H4 (cell line): ENCODE data around the gene ARL2. TPM values are rescaled to one million over a fixed set of nuclear protein-coding genes. Genes with fewer than 3 reads are reported as not detected.
"Not testable (repeated sequence)": the region's sequence is repeated elsewhere in the genome, so short reads cannot be mapped to it uniquely, and the experiment has no call there.

Experiments used
- DNase-seq: peaks from one replicate; pipeline ENCODE4 v3.0.0-alpha.2; 2015; ENCODE audit warnings: low spot score
- total RNA-seq: library from RNA; depleted of rRNA; stranded (reverse); fragments of >200 nt; shearing (Covaris generic); gene quantifications from 2 replicates; pipeline ENCODE4 v1.2.3, GENCODE V29; 2014

ARL2 gene
- total RNA-seq, 1 experiment from 2014 or later = 271 TPM

DNA sequence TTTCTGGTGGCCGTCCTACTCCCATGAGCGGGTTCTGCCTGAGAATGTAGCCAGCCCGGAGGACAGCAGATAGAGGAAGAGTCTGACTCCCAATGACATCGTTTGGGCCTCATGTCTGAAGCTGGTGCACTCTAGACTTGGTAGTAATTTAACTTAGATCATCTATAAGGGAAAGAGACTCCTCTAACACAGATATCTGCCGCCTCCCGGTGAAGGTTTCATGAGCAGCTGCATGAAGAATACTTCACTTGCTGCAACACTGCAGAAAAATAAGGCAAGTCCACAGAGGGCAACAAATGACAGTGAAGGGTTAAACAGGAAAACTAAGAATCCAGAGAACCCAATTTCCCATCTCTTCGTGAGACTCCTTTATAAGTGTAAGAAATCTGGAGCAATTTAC lies 5.9 kb upstream of the ARL2 start:
- no peak for DNase-seq

DNA sequence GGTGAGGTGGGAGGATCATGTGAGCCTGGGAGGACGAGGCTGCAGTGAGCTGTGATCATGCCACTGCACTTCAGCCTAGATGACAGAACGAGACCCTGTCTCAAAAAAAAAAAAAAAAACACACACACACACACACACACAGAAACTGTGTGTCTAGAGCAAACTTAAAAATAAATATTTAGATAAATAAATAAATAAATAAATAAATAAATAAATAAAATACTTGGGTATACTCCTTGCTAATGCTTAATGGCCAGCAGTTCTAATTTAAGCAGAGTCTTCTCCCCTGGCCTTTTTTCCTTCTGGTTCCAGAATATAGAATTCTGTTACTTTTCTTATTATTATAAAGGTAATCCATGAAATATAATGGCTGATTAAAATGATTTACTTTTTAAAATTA lies 5.1 kb upstream of the ARL2 start:
- no peak for DNase-seq

DNA sequence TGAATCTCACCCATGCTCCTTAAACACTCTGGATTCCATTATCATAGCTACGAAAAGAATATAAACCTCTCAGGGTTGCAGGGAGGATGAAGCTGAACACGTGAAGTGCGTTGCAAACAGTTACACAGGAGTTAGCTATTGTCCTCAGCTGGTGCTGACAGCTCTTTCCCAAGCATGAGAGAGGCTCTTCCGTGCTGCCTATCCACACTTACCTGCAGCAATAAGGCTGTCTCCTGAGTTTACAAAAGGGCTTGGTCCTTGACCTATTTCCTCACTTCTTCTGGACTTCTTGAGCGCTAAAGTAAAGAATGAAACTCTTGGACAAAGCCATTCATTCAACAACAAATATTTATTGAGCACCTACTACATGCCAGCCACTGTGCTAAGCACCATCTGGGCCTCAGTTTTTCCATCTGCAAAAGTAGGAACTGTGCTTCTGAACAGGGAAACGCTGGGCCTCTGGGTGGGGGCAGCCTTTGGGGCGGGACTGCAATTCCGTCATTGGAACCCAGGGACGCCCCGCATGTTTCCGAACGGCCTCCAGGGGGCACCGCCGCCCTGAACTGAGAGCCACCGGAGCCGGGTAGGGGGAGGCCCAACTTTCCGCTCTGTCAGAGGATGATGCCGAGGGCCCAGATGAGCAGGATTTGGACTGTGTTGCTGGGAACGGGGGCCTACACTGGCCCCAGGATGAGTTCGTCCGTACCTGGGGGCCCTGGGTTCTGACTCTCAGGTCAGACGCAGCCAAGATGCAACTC lies 651 bp upstream of the ARL2 start:
- DNase-seq = peak; percentile 79

DNA sequence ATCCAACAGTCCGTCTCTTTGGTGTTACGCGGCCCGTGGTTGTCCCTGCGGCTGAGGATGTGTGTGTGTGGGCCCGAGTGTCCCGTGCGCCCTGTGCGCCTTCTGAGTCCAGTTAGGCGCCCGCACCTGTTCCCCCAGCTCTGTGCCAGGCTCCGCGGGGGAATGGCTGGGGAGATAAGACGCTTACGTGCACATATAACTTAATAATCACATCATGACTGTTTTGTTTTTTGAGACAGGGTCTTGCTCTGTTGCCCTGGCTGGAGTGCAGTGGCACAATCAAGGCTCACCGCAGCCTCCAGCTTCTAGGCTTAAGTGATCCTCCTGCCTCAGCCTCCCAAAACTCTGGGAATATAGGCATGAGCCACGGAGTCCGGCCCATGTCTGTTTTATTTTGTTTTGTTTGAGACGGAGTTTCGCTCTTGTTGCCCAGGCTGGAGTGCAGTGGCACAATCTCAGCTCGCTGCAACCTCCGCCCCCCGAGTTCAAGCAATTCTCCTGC lies 817 bp downstream of the ARL2 start:
- DNase-seq = no peak

DNA sequence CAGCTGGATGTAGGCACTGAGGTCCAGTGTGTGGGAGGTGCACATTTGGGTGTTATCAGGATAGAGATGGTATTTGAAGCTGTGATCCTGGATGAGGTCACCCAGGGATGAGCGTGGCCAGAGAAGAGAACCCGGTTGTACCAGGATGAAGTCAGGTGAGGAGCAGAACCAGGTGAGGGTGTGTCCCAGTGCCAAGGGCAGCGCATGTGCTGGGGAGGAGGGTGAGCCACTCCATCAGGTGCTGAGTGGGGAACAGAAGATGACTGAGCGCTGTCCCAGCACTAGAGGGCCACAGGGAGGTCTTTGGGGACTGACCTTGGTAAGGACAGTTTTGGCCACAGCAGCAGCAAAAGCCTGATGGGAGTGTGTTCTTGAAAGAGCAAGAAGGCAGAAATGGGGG lies 2.7 kb downstream of the ARL2 start:
- no peak for DNase-seq

DNA sequence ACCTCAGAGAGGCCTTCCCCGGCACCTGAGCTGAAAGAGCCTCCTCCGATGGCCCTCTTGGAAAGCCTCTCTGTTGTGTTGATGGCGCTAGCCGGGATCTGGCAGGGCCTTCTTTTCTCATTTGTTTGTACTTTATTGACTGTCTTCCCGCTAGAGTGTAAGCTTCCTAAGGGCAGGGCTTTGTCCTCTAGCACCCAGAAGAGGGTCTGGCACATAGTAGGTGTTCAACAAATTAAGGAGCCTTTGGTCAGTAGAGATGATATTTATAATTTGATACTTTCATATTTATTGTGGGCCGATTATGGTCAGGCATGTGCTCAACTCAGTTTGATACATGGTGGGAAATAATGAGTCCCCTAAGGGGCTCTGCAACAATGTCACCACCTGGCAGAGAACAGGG lies 4.0 kb downstream of the ARL2 start:
- DNase-seq = no peak

DNA sequence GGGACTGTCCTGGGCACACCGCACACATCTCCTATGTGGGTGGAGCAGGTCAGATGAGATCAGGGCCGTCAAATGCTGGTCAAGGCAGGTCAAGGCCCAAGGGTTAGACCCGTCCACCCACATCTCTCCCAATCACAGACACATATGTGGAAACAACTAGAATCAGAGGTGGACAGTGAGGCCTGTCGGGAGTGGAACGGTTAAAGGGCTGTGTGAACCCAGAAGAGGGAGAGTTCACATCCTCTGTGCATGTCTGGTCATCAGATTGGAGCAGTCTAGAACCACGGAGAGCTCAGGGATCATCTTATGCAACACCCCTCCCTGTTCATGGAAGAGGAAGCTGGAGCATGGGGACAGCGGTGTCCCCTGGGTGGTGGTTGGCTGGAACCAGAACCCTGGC lies 5.9 kb downstream of the ARL2 start:
- DNase-seq = no peak

DNA sequence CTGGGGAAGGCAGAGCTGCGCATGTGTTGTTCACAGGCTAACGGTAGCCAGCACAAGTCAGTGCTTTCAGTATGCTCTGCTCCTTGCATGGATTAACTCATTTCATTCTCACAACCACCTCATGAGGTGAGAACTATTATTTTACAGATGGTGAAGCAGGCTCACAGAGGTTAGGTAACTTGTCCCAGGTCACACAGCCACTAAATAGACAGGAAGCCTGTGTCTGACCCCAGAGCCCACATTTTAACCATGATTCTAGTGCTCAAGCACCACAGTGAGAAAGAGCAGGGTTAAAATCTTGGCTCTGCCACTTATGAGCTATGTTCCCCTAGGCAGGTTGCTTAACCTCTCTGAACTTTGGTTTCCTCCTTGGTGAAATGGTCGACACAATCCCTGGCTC lies 7.0 kb downstream of the ARL2 start:
- no peak for DNase-seq

DNA sequence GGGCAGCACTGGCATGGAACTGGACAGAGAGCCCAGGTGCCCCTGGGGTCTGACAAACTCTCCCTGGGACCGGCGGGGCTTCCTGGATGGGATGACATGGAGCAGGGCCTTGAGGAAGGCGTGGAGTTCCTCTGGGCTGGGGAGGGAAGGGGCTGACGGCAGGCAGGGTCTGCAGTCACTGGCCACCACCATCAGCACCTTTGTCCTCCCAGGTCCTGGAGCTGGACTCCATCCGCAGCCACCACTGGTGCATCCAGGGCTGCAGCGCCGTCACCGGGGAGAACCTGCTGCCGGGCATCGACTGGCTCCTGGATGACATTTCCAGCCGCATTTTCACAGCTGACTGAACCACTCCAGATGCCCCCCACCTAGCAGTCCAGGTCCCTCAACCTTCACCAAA lies 7.5 kb downstream of the ARL2 start:
- DNase-seq = no peak

DNA sequence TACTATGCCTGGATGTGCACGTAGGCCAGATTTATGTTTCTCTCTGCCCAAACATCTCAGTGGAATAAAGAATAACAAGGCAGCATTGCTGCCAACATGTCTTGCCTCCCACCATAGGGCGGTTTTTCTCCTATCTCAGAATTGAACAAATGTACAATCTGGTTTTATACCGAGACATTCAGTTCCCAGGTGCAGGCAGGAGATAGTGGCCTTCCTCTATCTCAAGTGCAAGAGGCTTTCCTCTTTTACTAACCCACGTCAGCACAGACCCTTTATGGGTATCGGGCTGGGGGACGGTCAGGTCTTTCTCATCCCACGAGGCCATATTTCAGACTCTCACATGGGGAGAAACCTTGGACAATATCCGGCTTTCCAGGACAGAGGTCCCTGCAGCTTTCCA lies 9.5 kb downstream of the ARL2 start:
- not testable (repeated sequence) for DNase-seq

DNA sequence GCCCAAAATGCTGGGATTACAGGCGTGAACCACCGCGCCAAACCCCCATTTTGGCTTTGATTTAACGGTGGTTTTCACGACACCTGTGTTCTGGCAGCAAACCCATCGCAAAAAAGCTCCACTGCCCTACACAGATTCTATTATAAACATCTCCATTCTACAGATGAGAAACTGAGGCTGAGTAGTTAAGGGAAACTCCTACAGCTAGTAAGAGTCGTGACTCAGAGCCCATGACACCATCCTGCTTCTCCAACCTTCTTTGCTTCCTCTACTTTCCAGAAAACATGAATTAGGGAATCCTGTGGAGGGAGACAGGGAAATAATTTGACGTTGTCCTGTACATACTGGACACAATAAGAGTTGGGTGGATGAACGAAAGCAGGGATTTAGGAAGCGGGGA lies 12.8 kb downstream of the ARL2 start:
- DNase-seq = no peak

DNA sequence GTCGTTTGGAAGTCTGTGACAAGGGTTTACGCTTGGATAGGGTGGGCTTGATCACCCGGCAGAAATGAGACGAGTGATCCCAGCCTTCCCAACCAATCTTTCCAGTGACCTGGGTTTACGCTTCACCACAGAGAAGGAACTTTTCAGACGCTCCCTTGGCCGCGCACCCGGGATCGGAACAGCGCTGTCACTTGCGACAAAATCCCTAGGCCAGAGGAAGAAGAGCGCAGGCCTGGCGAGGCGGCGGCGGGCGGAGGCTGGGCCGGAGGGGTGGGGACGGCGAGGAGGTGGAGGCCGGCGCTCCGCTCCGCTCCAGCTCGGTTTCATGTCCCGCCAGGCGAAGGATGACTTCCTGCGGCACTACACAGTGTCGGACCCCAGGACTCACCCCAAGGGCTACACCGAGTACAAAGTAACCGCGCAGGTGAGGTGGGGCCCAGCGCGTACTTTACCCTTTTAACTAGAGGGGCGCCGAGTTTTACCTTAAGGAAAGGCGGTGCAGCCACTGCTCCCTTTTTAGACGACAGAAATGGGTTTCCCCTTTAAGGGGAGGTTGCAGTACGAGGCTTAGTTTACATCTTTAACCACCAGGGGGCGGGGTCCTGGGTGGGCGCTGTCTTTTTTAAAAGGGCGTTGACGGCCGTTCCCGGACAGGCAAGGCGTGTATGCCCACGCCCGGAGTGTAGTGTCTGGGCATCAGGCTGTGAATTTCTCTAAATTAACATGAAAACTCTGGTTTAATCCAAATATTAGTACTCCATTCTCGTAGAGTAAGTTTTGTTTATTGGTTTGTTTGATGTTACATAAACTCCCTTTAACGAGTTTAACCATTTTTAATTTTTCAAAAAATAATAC lies 13.5 kb downstream of the ARL2 start, which contains the start of gene SNX15:
Gene SNX15 (plus strand): TSS at position 227 of the 855 bp plus-strand sequence. CDS start 99 bp downstream, at position 326.
- peak; percentile 92 for DNase-seq

DNA sequence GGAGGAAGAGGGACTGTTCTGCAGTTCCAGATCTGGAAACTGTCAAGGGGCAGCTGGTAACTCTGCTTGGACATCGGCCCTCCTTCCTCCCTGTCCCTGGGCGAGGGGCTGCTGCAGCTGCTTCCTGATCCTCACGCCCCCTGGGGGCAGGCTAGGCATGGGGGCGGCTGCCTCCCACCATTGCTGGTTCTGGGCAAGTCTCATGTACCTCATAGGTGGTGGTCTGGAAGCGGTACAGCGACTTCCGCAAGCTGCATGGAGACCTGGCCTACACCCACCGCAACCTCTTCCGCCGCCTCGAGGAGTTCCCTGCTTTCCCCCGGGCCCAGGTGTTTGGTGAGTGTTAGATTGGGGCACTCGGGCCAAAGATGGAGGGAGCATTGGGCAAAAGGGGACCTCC lies 18.3 kb downstream of the ARL2 start:
- DNase-seq = no peak

DNA sequence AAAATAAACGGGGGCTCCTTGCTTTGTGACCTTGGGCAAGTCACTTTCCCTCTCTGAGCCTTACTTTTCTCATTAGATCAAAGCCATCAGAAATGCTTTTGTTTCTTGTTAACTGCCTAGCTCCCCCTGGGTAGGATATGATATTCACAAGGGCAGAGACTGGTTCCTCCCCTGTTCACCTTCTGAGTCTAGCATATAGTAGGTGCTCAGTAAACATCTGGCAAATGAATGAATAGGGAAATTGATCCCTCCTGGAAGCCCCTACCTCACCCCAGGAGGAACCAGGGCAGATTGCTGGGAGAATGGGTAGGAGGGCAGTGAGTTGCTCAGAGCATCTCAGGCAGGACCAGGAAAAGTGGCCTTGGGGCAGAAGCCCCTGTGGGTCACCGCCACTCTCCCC lies 20.5 kb downstream of the ARL2 start:
- no peak for DNase-seq

DNA sequence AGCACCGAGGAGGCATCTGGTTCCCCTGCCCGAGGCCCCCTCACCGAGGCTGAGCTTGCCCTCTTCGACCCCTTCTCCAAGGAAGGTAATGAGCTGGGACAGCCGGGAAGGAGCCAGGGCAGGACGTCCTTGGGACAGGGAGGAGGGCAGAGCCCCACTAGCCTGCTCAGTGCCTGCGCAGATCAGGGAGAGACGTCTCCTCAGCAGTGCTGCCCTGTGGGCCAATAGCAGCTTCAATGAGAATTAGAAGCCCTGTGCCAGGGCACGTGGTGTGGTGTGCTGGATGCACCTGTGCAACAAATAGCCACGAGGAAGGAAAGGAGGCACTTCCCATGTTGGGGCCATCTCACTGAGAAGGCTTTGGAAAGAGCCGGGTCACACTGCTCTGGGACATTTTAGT lies 21.6 kb downstream of the ARL2 start:
- DNase-seq = no peak

DNA sequence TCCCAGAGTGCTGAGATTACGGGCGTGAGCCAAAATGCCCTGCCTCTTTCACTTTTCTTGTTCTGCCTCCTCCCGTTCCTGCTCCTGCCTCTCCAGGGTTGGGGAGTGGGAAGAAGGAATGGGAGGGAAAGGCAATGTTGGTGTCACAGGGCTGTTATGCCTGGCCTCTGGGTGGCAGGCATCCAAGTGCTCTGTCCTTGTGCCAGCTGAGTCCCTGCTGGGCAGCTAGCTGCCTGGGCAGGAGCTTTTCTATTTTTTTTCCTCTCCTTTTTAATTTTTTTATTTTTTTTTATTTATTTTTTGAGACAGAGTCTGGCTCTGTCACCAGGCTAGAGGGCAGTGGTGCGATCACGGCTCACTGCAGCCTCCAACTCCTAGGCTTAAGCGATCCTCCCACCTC lies 23.0 kb downstream of the ARL2 start:
- DNase-seq = no peak

DNA sequence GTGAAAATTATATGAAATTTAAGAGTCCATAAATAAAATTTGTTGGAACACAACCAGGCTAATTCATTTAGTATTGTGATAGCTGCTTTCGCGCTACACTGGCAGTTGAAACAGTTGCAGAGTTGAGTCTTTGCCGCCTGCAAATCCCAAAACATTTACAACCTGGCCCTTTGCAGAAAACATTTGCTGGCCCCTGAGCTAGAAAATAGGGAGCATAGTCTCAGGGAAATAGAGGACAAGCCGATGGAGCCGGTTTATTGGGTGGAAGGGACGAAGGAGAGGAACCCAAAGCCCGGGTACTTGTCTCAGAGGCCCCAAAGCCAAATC lies 26.5 kb downstream of the ARL2 start:
- DNase-seq = no peak

DNA sequence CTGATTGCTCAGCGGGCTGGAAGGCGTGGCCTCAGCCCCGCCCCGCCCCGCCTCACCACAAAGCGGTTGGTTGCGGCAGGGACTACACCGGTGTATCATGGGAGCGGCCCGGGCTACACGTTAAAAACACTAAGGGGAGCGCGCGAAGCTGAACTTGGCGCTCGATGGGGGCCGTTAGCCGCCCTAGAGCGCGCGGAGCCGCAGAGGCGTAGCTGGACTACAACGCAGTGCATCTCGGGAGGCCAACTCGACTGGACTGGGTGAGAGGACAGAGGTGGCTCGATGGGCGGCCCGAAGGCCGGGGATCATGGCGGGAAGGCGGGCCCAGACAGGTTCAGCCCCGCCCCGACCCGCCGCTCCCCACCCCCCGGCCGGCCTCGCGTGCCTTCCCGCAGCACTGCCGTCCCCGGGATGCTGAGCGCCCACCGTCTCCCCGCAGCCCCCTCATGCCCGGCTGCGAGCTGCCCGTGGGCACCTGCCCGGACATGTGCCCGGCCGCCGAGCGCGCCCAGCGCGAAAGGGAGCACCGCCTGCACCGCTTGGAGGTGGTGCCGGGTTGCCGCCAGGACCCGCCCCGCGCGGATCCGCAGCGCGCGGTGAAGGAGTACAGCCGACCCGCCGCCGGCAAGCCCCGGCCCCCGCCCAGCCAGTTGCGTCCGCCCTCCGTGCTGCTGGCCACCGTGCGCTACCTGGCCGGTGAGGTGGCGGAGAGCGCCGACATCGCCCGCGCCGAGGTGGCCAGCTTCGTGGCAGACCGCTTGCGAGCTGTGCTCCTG lies 27.1 kb downstream of the ARL2 start, which contains the start of gene SAC3D1:
Gene SAC3D1 (plus strand): TSS at position 364 of the 776 bp plus-strand sequence. CDS start 83 bp downstream, at position 447.
- DNase-seq = peak; percentile 96

DNA sequence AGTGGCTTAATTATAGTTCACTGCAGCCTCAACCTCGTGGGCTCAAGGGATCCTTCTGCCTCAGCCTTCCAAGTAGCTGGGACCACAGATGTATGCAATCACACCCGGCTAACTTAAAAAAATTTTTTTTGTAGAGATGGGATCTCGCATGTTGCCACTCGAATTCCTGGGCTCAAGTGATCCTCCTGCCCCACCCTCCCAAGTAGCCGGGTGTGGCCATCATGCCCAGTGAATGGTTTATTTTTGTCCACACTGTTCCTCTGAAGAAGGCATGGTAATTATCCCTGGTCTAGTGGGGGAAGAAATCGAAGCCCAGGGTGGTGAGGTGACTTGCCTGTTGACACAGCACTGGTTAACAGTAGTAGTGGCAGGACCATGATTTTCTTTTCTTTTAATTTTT lies 28.9 kb downstream of the ARL2 start:
- no peak for DNase-seq

DNA sequence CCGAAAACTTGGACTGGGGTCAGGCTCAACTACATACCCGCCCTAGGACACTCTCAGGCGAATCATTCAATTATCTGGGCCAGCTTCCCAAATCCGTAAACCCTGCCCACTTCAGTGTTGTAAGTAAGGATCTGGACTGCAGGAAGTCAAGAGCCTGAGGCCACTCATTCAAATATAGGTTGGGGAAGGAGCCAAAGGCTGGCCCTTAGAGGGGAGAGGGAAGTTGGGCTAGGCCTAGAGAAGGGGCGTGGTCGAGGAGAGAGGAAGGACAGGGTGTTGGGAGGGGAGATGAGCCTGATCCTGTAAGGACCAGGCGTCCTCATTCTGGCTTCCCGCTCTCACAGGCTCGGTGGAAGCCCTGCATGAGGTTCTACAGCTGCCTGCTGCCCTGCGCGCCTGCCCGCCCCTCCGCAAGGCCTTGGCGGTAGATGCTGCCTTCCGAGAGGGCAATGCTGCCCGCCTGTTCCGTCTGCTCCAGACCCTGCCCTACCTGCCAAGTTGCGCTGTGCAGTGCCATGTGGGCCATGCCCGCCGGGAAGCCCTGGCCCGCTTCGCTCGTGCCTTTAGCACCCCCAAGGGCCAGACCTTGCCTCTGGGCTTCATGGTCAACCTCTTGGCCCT lies 30.0 kb downstream of the ARL2 start:
- DNase-seq = no peak

DNA sequence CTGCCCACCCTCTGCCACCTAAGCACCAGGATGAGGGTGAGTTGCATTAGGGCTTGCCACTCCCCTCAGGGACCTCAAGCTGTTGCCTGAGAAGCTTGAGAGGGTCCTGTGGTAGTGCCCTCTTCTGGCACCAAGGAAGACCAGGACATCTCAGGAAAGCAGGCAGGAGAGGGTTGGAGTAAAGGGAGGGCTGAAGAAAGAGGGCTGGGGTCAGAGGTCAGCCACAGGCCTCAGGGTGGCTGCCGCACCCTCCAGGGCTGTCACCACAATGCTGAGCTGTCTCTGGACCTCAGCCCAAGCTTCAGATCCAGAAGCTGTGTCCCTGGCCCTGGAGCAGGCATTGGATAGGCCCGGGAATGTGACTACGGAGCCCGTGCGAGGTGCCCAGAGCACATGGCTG lies 31.1 kb downstream of the ARL2 start:
- DNase-seq = no peak

DNA sequence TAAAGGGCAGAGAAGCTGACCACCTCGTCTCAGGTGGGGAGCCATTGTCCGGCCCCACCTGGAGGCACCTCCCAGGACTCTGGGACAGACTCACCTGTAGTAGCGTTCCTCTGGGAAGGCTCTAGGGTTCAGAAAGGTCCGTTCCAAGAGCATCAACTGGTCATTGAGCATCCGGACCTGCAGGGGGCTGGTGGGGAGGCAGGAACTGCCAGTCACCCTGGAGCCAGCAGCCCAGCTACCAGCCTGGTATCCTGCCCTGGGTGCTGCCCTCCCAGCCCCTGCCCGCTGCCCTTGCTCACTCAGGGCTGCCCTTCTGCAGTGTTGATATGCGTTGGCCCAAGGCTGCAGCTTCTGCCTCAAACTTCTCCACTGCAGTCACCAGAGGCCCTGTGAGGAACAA lies 31.8 kb downstream of the ARL2 start:
- no peak for DNase-seq
